OCI-LY7 (cell line): ENCODE results near the gene DUSP28. TPM values are rescaled to one million over a fixed set of nuclear protein-coding genes. Genes with fewer than 3 reads are reported as not detected.

Source experiments
- BruUV-seq: library from RNA; stranded (reverse); fragments of 400-500 nt; replicated peaks from 2 replicates; lab custom pipeline; 2021; lab: Mats Ljungman, UMichigan
- CTCF ChIA-PET: fragments of 300-600 bp; sonication (Branson Sonifier 250); formaldehyde crosslinking; loops from one replicate; lab custom pipeline; 2022; ENCODE audit warnings: antibody characterized with exemption; ENCODE audit not compliant: unreplicated experiment; lab: Charles Lee
- POLR2A ChIA-PET: fragments of 300-600 bp; sonication (Branson Sonifier 250); formaldehyde crosslinking; loops from one replicate; lab custom pipeline; 2022; ENCODE audit warnings: antibody characterized with exemption; lab: Charles Lee
- DNase-seq: peaks from one replicate; pipeline ENCODE4 v3.0.0-alpha.2; 2015; ENCODE audit warnings: low spot score
- H2AFZ ChIP-seq: fragments of 200-600 bp; sonication (generic), shearing (Covaris generic); 2 replicates; pipeline ENCODE4 v1.6.1; 2014; ENCODE audit warnings: mild to moderate bottlenecking, antibody characterized with exemption, low read length, moderate library complexity
- H3K27ac ChIP-seq: fragments of 200-600 bp; sonication (generic); 2 replicates; pipeline ENCODE4 v1.5.1; 2014; ENCODE audit warnings: mixed run types, low read depth, mild to moderate bottlenecking, moderate library complexity, low read length, inconsistent platforms; ENCODE audit not compliant: poor library complexity, severe bottlenecking
- H3K36me3 ChIP-seq: fragments of 200-600 bp; sonication (generic); 2 replicates; pipeline ENCODE4 v1.6.1; 2014; ENCODE audit warnings: mild to moderate bottlenecking, antibody characterized with exemption, low read length, moderate library complexity, mixed read lengths; ENCODE audit not compliant: insufficient read depth
- H3K4me1 ChIP-seq: fragments of 200-600 bp; sonication (generic); 2 replicates; pipeline ENCODE4 v1.5.1; 2014; ENCODE audit warnings: mild to moderate bottlenecking, low read length; ENCODE audit not compliant: insufficient read depth, poor library complexity, severe bottlenecking
- H3K4me2 ChIP-seq: fragments of 200-600 bp; sonication (generic); 2 replicates; pipeline ENCODE4 v1.6.1; 2014; ENCODE audit warnings: mild to moderate bottlenecking, low read length
- H3K4me3 ChIP-seq: fragments of 200-600 bp; sonication (generic); 2 replicates; pipeline ENCODE4 v1.5.1; 2014; ENCODE audit warnings: mild to moderate bottlenecking, low read depth, low read length; ENCODE audit not compliant: poor library complexity, severe bottlenecking
- H3K79me2 ChIP-seq: fragments of 200-600 bp; sonication (generic); 2 replicates; pipeline ENCODE4 v1.6.1; 2016; ENCODE audit warnings: low read depth, mild to moderate bottlenecking, low read length, moderate library complexity, mixed read lengths; ENCODE audit not compliant: insufficient read depth
- H3K9me2 ChIP-seq: fragments of 200-600 bp; sonication (generic); 2 replicates; pipeline ENCODE4 v1.6.1; 2016; ENCODE audit warnings: mild to moderate bottlenecking, low read length, mixed read lengths; ENCODE audit not compliant: insufficient read depth
- H3K9me3 ChIP-seq: fragments of 200-600 bp; sonication (generic); 2 replicates; pipeline ENCODE4 v1.6.1; 2014; ENCODE audit warnings: mild to moderate bottlenecking, mixed run types, low read length, mixed read lengths
- H4K20me1 ChIP-seq: fragments of 200-600 bp; sonication (generic); 2 replicates; pipeline ENCODE4 v1.6.1; 2014; ENCODE audit warnings: mild to moderate bottlenecking, antibody characterized with exemption, low read length, moderate library complexity, mixed read lengths; ENCODE audit not compliant: insufficient read depth
- CTCF ChIP-seq: fragments of 200-600 bp; sonication (generic); conservative IDR thresholded peaks from 2 replicates; pipeline ENCODE4 v1.5.1; 2014; ENCODE audit warnings: mild to moderate bottlenecking, antibody characterized with exemption, low read length, moderate library complexity, mixed read lengths
- EZH2phosphoT487 ChIP-seq: fragments of 200-600 bp; sonication (generic); IDR thresholded peaks from 2 replicates; pipeline ENCODE4 v1.6.1; 2018; ENCODE audit warnings: low read depth, borderline replicate concordance, mild to moderate bottlenecking, mixed run types, antibody characterized with exemption, low read length, moderate library complexity, mixed read lengths
- intact Hi-C: fragments of 100-400 bp; cut with micrococcal nuclease; formaldehyde crosslinking; loops from one replicate; pipeline ENCODE4 v1.10.0; 2022; ENCODE audit not compliant: unreplicated experiment
- total RNA-seq, 2 experiments: library from RNA; depleted of rRNA in 1 of 2; stranded (reverse); fragments of >200 nt in 1 of 2; shearing (Covaris generic) in 1 of 2; gene quantifications; 2 replicates each; pipeline ENCODE4 v1.2.3, GENCODE V29; 2014 to 2022

DUSP28 gene
- total RNA-seq, 2 experiments from 2014 or later = 15.8 to 17.6 TPM

DNA sequence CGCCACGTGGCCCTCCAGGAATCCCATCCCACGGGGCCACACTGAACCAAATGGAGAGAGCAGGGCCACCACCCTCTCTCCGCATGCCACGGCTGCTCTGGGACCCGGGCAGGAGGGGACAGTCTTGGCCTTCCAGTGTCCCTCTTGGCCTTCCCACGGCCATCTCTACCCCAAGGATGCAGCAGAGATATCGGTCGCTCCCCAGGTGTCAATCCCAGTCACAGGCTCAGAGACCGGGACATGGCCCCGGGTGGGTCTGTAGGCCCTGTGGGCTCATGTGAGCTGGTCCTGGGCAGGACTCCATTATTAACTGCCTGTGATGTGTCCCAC is 41.6 kb downstream of the DUSP28 start:
- Histone ChIP-seq H3K9me2 (no peaks in the 10 kb centered on the region), H3K4me3 (no peak overlapping the region), H3K4me2 (no peak overlapping the region), H3K36me3 (peaks cover 10% of the 10 kb centered on the region; the same call in 1 of the 2 replicates), H3K27ac (no peak overlapping the region), H2AFZ (no peak overlapping the region), H3K4me1 (no peaks in the 10 kb centered on the region), H3K9me3 (no peaks in the 10 kb centered on the region), H4K20me1 (no peaks in the 10 kb centered on the region; the same call in 1 of the 2 replicates), H3K79me2 (no peaks in the 10 kb centered on the region)
- CTCF ChIA-PET = no interaction called here
- POLR2A ChIA-PET = no interaction called here
- intact Hi-C loops = no loop called here
- no TSS peak for BruUV-seq
- TF ChIP-seq CTCF = no peak
- TF ChIP-seq EZH2phosphoT487 = no peak
- no peak for DNase-seq

DNA sequence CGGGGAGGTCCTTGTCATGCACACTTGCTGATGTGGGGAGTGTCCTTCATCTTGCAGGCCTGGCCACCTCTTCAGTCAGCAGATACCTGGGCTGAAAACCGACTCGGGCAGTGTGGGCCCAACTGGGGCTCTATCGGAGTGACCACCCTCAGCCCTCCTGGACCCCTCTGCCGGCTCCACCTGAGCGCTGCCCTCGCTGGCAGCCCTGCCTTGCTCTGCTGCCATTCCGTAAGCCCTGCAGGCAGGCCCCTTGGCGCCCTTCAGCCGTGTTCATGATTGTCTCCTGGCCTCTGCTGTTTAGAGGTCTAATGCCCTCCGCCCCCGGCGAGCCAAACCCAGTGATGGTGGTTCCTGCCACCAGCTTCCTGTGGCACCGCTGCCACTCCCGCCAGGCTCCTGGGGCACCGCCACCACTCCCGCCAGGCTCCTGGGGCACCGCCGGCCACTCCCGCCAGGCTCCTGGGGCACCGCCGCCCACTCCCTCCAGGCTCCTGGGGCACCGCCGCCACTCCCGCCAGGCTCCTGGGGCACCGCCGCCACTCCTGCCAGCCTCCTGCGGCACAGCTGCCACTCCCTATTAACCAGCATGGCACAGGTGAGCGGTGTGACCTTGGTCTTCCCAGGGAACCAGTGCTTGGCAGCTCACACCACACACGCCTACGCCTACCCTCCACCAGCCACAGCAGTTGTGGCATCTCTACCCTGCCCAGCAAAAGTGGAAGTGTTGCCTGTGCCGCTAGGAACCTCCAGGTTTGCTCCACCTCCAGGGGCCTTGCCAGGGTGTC is 42.3 kb downstream of the DUSP28 start:
- no peaks in the 10 kb centered on the region for H3K4me1 ChIP-seq
- intact Hi-C loops = no loop called here
- TF ChIP-seq CTCF = no peak
- no peak for TF ChIP-seq EZH2phosphoT487
- ChIA-PET CTCF (no interaction called here), POLR2A (no interaction called here)
- H4K20me1 ChIP-seq = no peaks in the 10 kb centered on the region; the same call in 1 of the 2 replicates
- H3K27ac ChIP-seq = no peak overlapping the region
- no peak overlapping the region for H2AFZ ChIP-seq
- BruUV-seq = no TSS peak
- no peak overlapping the region for H3K4me2 ChIP-seq
- H3K9me3 ChIP-seq = no peaks in the 10 kb centered on the region
- no peak for DNase-seq
- H3K9me2 ChIP-seq = no peaks in the 10 kb centered on the region
- H3K36me3 ChIP-seq = peaks cover 10% of the 10 kb centered on the region; the same call in 1 of the 2 replicates
- H3K4me3 ChIP-seq = no peak overlapping the region
- H3K79me2 ChIP-seq = no peaks in the 10 kb centered on the region
